Thyroid gland (tissue), 4 donors: ENCODE results near the gene DNPH1. TPM values are rescaled to one million over a fixed set of nuclear protein-coding genes. Genes with fewer than 3 reads are reported as not detected.

Source experiments
- DNase-seq, 2 donors: peaks; one replicate each; pipeline ENCODE4 v3.0.0-alpha.2; 2019
- H3K27ac ChIP-seq, 3 donors: fragments of 200-600 bp; sonication (generic); 1 replicate in 2 of 3; 2 replicates in 1 of 3; pipeline ENCODE4 v1.5.1; 2016 to 2019; ENCODE audit warnings: mild to moderate bottlenecking in 1 of 3, moderate library complexity in 1 of 3
- H3K27me3 ChIP-seq: fragments of 200-600 bp; sonication (generic); one replicate; pipeline ENCODE4 v1.5.1; 2019
- H3K36me3 ChIP-seq, 2 donors: fragments of 200-600 bp; sonication (generic); one replicate each; pipeline ENCODE4 v1.5.1; 2016 to 2019
- H3K4me1 ChIP-seq, 2 donors: fragments of 200-600 bp; sonication (generic); one replicate each; pipeline ENCODE4 v1.5.1; 2017 to 2019
- H3K4me3 ChIP-seq, 3 donors: fragments of 200-600 bp; sonication (generic); replicated peaks in 1 of 3; 1 replicate in 2 of 3; 2 replicates in 1 of 3; pipeline ENCODE4 v1.5.1; 2016; ENCODE audit warnings: mild to moderate bottlenecking in 1 of 3
- H3K9me3 ChIP-seq: fragments of 200-600 bp; sonication (generic); one replicate; pipeline ENCODE4 v1.5.1; 2017
- POLR2A ChIP-seq, 2 donors: fragments of 450-650 bp; IDR thresholded peaks; one replicate each; pipeline ENCODE4 v1.6.1; 2017; ENCODE audit warnings: antibody characterized with exemption in 2 of 2, mild to moderate bottlenecking in 2 of 2, moderate library complexity in 1 of 2
- WGBS, 2 donors: methylation state at CpG; one replicate each; pipeline ENCODE4 v1.1.5; 2017; 5-methylcytosine and 5-hydroxymethylcytosine counted together
- intact Hi-C: fragments of 100-400 bp; cut with DNase I; formaldehyde crosslinking; loops from one replicate; pipeline ENCODE4 v1.15.1; 2023
- total RNA-seq, 4 donors: library from RNA; depleted of rRNA; stranded (reverse); fragments of >200 nt; gene quantifications; one replicate each; pipeline ENCODE4 v1.2.3, GENCODE V29; 2016
- TF ChIP-seq, protein P1 (sequence below), 6 experiments: fragments of 200-600 bp in 3 of 6; fragments of 450-650 bp in 3 of 6; sonication (generic) in 3 of 6; IDR thresholded peaks; one replicate each; pipeline ENCODE4 v1.5.1; 2016 to 2019; ENCODE audit warnings: antibody characterized with exemption in 6 of 6, mild to moderate bottlenecking in 2 of 6, inconsistent platforms in 1 of 6, moderate library complexity in 1 of 6

DNPH1 gene
- total RNA-seq, 4 donors from 2014 or later: 33.1 to 122 (median 84.1) TPM

DNA sequence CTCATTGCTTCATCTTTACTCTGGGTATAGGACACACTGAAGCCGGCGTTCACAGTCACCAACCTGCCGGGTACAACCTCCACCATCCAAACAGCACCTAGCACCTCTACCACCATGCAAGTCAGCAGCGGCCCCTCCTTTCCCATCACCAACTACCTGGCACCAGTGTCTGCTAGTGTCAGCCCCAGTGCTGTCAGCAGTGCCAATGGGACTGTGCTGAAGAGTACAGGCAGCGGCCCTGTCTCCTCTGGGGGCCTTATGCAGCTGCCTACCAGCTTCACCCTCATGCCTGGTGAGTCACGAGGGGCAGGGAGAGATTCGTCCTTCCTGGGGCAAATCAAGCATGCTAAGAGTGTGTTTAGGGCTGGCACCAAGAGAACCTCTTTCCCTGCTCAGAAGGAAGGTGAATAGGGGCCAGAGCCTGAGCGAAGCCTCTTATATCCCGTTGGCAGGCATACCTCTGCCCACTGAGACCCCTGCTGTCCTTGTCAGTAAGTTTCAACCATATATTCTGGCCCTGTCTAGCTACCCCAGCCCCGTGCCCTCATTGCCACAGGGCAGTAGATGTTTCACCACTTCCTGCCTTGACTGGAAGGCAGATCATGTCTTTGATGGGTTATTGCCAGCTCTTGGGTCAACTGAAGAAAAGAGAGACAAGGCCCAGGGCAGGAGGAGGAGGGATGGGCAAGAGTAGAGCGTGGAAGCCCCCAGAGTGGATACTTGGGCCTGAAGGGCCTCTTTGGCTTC is 53.4 kb downstream of the DNPH1 start:
- no peak for DNase-seq
- Histone ChIP-seq H3K9me3 (no peaks in the 10 kb centered on the region), H3K27ac (peak overlapping the region in 1 of 3 donors; percentile 99), H3K27me3 (no peaks in the 10 kb centered on the region), H3K4me1 (peaks cover 22 to 29% of the 10 kb centered on the region in 2 donors), H3K36me3 (peaks cover 36 to 39% of the 10 kb centered on the region in 2 donors), H3K4me3 (no peak overlapping the region)
- WGBS, 2 donors: 95 to 97% methylated on average over 8 to 11 of the region's 11 CpGs
- TF ChIP-seq POLR2A (IDR thresholded peaks at IDR 0.05): no peak
- TF ChIP-seq, protein P1, sequence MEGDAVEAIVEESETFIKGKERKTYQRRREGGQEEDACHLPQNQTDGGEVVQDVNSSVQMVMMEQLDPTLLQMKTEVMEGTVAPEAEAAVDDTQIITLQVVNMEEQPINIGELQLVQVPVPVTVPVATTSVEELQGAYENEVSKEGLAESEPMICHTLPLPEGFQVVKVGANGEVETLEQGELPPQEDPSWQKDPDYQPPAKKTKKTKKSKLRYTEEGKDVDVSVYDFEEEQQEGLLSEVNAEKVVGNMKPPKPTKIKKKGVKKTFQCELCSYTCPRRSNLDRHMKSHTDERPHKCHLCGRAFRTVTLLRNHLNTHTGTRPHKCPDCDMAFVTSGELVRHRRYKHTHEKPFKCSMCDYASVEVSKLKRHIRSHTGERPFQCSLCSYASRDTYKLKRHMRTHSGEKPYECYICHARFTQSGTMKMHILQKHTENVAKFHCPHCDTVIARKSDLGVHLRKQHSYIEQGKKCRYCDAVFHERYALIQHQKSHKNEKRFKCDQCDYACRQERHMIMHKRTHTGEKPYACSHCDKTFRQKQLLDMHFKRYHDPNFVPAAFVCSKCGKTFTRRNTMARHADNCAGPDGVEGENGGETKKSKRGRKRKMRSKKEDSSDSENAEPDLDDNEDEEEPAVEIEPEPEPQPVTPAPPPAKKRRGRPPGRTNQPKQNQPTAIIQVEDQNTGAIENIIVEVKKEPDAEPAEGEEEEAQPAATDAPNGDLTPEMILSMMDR (IDR thresholded peaks at IDR 0.05): no peak
- intact Hi-C loops: no loop called here

Other genes with a start within 250 kb of the DNPH1 start
- gene PPP2R5D, start 244.9 kb downstream of the DNPH1 start, total RNA-seq: 10 to 100 TPM; 22.8 to 47.0 (median 28.2) TPM
- 10 to 100 TPM; 45.9 to 78.1 (median 61.7) TPM for gene MEA1, start 215.5 kb downstream of the DNPH1 start, total RNA-seq
- gene KLHDC3, start 215.2 kb downstream of the DNPH1 start, total RNA-seq: 100 to 1,000 TPM in 1 of 4 donors, 10 to 100 TPM in 3; 93.1 to 107 (median 97.7) TPM
- gene RRP36, start 207.9 kb downstream of the DNPH1 start, total RNA-seq: 10 to 100 TPM; 41.5 to 68.5 (median 56.7) TPM
- gene CUL7, start 175.6 kb downstream of the DNPH1 start, total RNA-seq: 10 to 100 TPM; 20.7 to 39.6 (median 28.6) TPM
- gene MRPL2, start 170.0 kb downstream of the DNPH1 start, total RNA-seq: 10 to 100 TPM; 12.9 to 31.9 (median 17.7) TPM
- gene KLC4, start 169.8 kb downstream of the DNPH1 start, total RNA-seq: 10 to 100 TPM; 23.4 to 41.0 (median 30.4) TPM
- 10 to 100 TPM; 43.8 to 58.9 (median 55.0) TPM for gene PTK7, start 153.2 kb downstream of the DNPH1 start, total RNA-seq
- 10 to 100 TPM; 21.5 to 34.1 (median 22.6) TPM for gene SRF, start 58.2 kb downstream of the DNPH1 start, total RNA-seq
- 10 to 100 TPM; 39.7 to 63.3 (median 59.0) TPM for gene CUL9, start 47.3 kb downstream of the DNPH1 start, total RNA-seq
- under 1 TPM in 2 of 4 donors, not detected in 2; 0.11 to 0.15 TPM for gene TTBK1, start 14.0 kb upstream of the DNPH1 start, total RNA-seq
- gene SLC22A7, start 68.8 kb upstream of the DNPH1 start, total RNA-seq: not detected
- gene CRIP3, start 79.3 kb upstream of the DNPH1 start, total RNA-seq: under 1 TPM in 2 of 4 donors, not detected in 2; 0.45 to 0.93 TPM
- 10 to 100 TPM; 32.4 to 84.6 (median 37.5) TPM for gene ZNF318, start 140.2 kb upstream of the DNPH1 start, total RNA-seq
- gene ABCC10, start 198.1 kb upstream of the DNPH1 start, total RNA-seq: 10 to 100 TPM; 10.5 to 24.3 (median 19.3) TPM
- 1 to 10 TPM in 2 of 4 donors, under 1 TPM in 1, not detected in 1; 0.89 to 1.3 (median 1.3) TPM for gene DLK2, start 226.1 kb upstream of the DNPH1 start, total RNA-seq
- gene TJAP1, start 248.1 kb upstream of the DNPH1 start, total RNA-seq: 10 to 100 TPM; 23.2 to 42.4 (median 34.4) TPM